Breast epithelium (tissue), 4 donors: Measurements from ENCODE around the gene SACM1L. TPM values are rescaled to one million over a fixed set of nuclear protein-coding genes. Genes with fewer than 3 reads are reported as not detected.

Experiments
- DNase-seq, 2 donors: peaks; one replicate each; pipeline ENCODE4 v3.0.0-alpha.2; 2019; ENCODE audit warnings: low spot score in 2 of 2
- H3K27ac ChIP-seq, 2 donors: fragments of 200-600 bp; sonication (generic) in 1 of 2; one replicate each; pipeline ENCODE4 v1.5.1; 2016 to 2019; ENCODE audit warnings: mild to moderate bottlenecking in 1 of 2
- H3K27me3 ChIP-seq, 2 donors: fragments of 200-600 bp; sonication (generic) in 1 of 2; one replicate each; pipeline versions ENCODE4 v1.5.1 to v1.6.0; 2017 to 2019; ENCODE audit warnings: control low read depth in 1 of 2, mild to moderate bottlenecking in 1 of 2
- H3K36me3 ChIP-seq: fragments of 200-600 bp; one replicate; pipeline ENCODE4 v1.5.1; 2019
- H3K4me1 ChIP-seq, 2 donors: fragments of 200-600 bp; sonication (generic); one replicate each; pipeline ENCODE4 v1.5.1; 2016 to 2019; ENCODE audit warnings: control low read depth in 1 of 2
- H3K4me3 ChIP-seq, 3 donors: fragments of 200-600 bp; sonication (generic); 1 replicate in 2 of 3; 2 replicates in 1 of 3; pipeline ENCODE4 v1.5.1; 2016 to 2019; ENCODE audit warnings: mild to moderate bottlenecking in 3 of 3, moderate library complexity in 2 of 3
- H3K9me3 ChIP-seq, 2 donors: fragments of 200-600 bp; sonication (generic) in 1 of 2; one replicate each; pipeline ENCODE4 v1.5.1; 2016 to 2019; ENCODE audit warnings: control low read depth in 1 of 2
- CTCF ChIP-seq, 3 donors: fragments of 450-650 bp; IDR thresholded peaks; one replicate each; pipeline ENCODE4 v1.5.1; 2016 to 2017; ENCODE audit warnings: antibody characterized with exemption in 3 of 3, mild to moderate bottlenecking in 3 of 3, moderate library complexity in 3 of 3
- POLR2A ChIP-seq: fragments of 450-650 bp; IDR thresholded peaks from one replicate; pipeline ENCODE4 v1.6.1; 2016; ENCODE audit warnings: antibody characterized with exemption, mild to moderate bottlenecking, moderate library complexity
- POLR2AphosphoS5 ChIP-seq, 3 donors: sonication (generic); formaldehyde crosslinking; IDR thresholded peaks; one replicate each; pipeline ENCODE4 v1.6.1; 2017; ENCODE audit warnings: antibody characterized with exemption in 3 of 3
- intact Hi-C: fragments of 100-400 bp; cut with DNase I; formaldehyde crosslinking; loops from one replicate; pipeline ENCODE4 v1.15.1; 2023; ENCODE audit warnings: low total_unique reads
- total RNA-seq, 3 donors: library from RNA; depleted of rRNA; stranded (reverse); fragments of >200 nt; gene quantifications; one replicate each; pipeline ENCODE4 v1.1.0, GENCODE V29; 2016

SACM1L gene
- total RNA-seq, 3 donors from 2014 or later, result 49.3 to 84.7 (median 61.3) TPM

- Histone ChIP-seq H3K4me3 (no peak overlapping the region), H3K4me1 (peaks cover 0 to 25% of the 10 kb centered on the region in 2 donors), H3K36me3 (no peaks in the 10 kb centered on the region), H3K27ac (peak overlapping the region in 1 of 2 donors; percentile 33), H3K27me3 (no peaks in the 10 kb centered on the region), H3K9me3 (no peaks in the 10 kb centered on the region)
- intact Hi-C loops, result no loop called here
- no peak for DNase-seq
- TF ChIP-seq POLR2AphosphoS5 (IDR thresholded peaks at IDR 0.05), result no peak
- TF ChIP-seq CTCF (IDR thresholded peaks at IDR 0.05), result no peak
- no peak for TF ChIP-seq POLR2A
These were observed 22.3 kb upstream of the SACM1L start for GRCh38 chr3:45666757-45667431.

GRCh38 chr3:45667569-45667934, 21.6 kb upstream of the SACM1L start:
- Histone ChIP-seq H3K9me3 (no peaks in the 10 kb centered on the region), H3K36me3 (no peaks in the 10 kb centered on the region), H3K27ac (peak overlapping the region in 1 of 2 donors; percentile 10), H3K27me3 (no peaks in the 10 kb centered on the region), H3K4me3 (no peak overlapping the region), H3K4me1 (peaks cover 0 to 31% of the 10 kb centered on the region in 2 donors)
- intact Hi-C loops, result no loop called here
- DNase-seq, result no peak
- TF ChIP-seq CTCF (IDR thresholded peaks at IDR 0.05) (no peak), POLR2AphosphoS5 (IDR thresholded peaks at IDR 0.05) (no peak), POLR2A (no peak)

- H3K36me3 ChIP-seq, result no peaks in the 10 kb centered on the region
- intact Hi-C loops, result no loop called here
- peaks cover 0 to 31% of the 10 kb centered on the region in 2 donors for H3K4me1 ChIP-seq
These were observed 18.8 kb upstream of the SACM1L start for GRCh38 chr3:45670436-45670835.

GRCh38 chr3:45670991-45671390, 18.2 kb upstream of the SACM1L start:
- intact Hi-C loops, result no loop called here
- Histone ChIP-seq H3K4me3 (no peak overlapping the region), H3K4me1 (peaks cover 0 to 31% of the 10 kb centered on the region in 2 donors), H3K9me3 (no peaks in the 10 kb centered on the region), H3K36me3 (no peaks in the 10 kb centered on the region), H3K27me3 (no peaks in the 10 kb centered on the region), H3K27ac (peak overlapping the region; percentile 43 to 62)
- DNase-seq, result peak in 1 of 2 donors; percentile 53
- TF ChIP-seq POLR2A, result no peak
- no peak for TF ChIP-seq CTCF (IDR thresholded peaks at IDR 0.05)
- no peak for TF ChIP-seq POLR2AphosphoS5 (IDR thresholded peaks at IDR 0.05)

More at GRCh38 chr3:45670436-45670835, 18.8 kb upstream of the SACM1L start:
- Histone ChIP-seq H3K27me3 (no peaks in the 10 kb centered on the region), H3K9me3 (no peaks in the 10 kb centered on the region), H3K4me3 (no peak overlapping the region), H3K27ac (peak overlapping the region; percentile 43 to 62)
- DNase-seq, result no peak
- no peak for TF ChIP-seq CTCF (IDR thresholded peaks at IDR 0.05)
- TF ChIP-seq POLR2A, result no peak
- TF ChIP-seq POLR2AphosphoS5 (IDR thresholded peaks at IDR 0.05), result no peak

GRCh38 chr3:45673273-45673672, 15.9 kb upstream of the SACM1L start:
- H3K27ac ChIP-seq, result no peak overlapping the region
- TF ChIP-seq CTCF (IDR thresholded peaks at IDR 0.05), result no peak
- TF ChIP-seq POLR2AphosphoS5 (IDR thresholded peaks at IDR 0.05), result no peak
- TF ChIP-seq POLR2A, result no peak
- no peak for DNase-seq
- H3K4me3 ChIP-seq, result no peak overlapping the region
- intact Hi-C loops, result no loop called here
- H3K27me3 ChIP-seq, result no peaks in the 10 kb centered on the region
- H3K4me1 ChIP-seq, result peaks cover 12 to 31% of the 10 kb centered on the region in 2 donors
- no peaks in the 10 kb centered on the region for H3K9me3 ChIP-seq
- H3K36me3 ChIP-seq, result no peaks in the 10 kb centered on the region
